HTERT RPE-1 (cell line): ENCODE data around the gene EDEM3.
"Not testable (repeated sequence)": the region's sequence is repeated elsewhere in the genome, so short reads cannot be mapped to it uniquely, and the experiment has no call there.

ENCODE experiments used
- in situ Hi-C: fragments of 300-500 bp; cut with MboI; formaldehyde crosslinking; loops from 4 replicates; pipeline ENCODE4 v1.14.3; 2020; ENCODE audit warnings: low sequenced_read_pairs

EDEM3 gene, protein sequence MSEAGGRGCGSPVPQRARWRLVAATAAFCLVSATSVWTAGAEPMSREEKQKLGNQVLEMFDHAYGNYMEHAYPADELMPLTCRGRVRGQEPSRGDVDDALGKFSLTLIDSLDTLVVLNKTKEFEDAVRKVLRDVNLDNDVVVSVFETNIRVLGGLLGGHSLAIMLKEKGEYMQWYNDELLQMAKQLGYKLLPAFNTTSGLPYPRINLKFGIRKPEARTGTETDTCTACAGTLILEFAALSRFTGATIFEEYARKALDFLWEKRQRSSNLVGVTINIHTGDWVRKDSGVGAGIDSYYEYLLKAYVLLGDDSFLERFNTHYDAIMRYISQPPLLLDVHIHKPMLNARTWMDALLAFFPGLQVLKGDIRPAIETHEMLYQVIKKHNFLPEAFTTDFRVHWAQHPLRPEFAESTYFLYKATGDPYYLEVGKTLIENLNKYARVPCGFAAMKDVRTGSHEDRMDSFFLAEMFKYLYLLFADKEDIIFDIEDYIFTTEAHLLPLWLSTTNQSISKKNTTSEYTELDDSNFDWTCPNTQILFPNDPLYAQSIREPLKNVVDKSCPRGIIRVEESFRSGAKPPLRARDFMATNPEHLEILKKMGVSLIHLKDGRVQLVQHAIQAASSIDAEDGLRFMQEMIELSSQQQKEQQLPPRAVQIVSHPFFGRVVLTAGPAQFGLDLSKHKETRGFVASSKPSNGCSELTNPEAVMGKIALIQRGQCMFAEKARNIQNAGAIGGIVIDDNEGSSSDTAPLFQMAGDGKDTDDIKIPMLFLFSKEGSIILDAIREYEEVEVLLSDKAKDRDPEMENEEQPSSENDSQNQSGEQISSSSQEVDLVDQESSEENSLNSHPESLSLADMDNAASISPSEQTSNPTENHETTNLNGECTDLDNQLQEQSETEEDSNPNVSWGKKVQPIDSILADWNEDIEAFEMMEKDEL

GRCh38 chr1:184754476-184755225 lies at the start of gene EDEM3:
Gene EDEM3 (minus strand): TSS chr1:184754858. CDS start chr1:184754646, 212 bp downstream.
- in situ Hi-C loops: no loop called here

DNA sequence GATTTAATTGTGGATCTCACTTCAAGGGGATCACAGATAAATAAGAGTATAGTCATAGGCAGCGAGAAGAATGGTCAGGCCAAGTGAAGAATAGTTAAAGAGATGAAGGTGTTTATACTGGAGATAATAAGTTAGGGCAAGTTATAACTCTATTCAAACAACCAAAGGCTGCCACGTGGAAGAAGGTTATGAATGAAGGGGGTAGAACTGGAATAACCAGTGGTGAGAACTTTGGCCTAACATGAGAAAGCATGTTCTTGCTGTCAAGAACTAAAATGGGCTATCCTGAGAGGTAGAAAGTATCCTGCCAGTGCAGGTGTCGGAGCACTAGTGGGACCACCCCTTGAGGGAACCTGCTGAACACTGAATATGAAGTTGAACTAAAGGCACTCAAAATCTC lies 49.6 kb upstream of the EDEM3 start:
- in situ Hi-C loops: loop anchor here (25.0 kb wide), 1 partner anchor 183 kb away; no protein-coding TSS in a partner anchor

- in situ Hi-C loops: loop anchor here (25.0 kb wide), 1 partner anchor 184 kb away; no protein-coding TSS in a partner anchor
Measured at GRCh38 chr1:184803180-184803492, 48.5 kb upstream of the EDEM3 start.

DNA sequence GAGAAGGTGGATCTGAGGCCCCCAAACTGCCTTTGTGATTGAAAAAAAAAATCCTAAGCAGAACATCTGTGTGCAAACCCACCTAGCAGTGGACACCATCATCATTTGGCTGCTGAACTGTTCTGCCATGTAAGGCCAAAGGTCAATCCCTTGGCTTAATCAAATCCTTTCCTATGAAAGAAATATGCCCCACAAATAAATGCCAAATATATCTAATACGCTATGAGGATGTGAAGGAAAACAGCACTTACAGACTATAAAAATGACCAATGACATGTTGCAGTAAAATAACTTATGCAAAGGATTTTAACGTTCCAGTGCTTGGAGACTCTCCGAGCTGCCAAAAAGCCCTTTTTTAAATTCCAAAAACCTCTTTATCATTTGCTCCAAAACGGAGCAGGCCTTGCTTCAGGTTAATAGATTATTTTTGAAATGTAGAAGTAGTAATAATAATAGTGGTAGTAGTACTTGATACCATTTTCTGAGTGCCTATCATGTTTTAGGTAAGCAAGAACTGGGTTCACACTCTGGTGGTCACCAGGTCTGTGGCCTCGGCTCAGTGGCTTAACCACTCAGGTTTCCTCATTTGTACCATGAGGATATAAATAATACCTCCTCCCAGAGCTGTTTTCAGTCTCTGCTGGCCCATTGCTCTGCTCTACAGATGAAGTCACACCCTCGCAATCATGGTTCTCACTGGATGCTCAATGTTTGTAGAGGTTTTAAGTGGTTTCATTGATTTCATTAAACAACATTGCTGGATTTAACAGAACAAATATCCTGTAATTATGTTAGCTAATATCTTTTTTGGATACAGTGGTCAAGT lies 47.9 kb upstream of the EDEM3 start:
- in situ Hi-C loops: loop anchor here (25.0 kb wide), 1 partner anchor 185 kb away; no protein-coding TSS in a partner anchor

GRCh38 chr1:184801503-184801902 lies 46.8 kb upstream of the EDEM3 start:
- in situ Hi-C loops: loop anchor here (25.0 kb wide), 1 partner anchor 186 kb away; no protein-coding TSS in a partner anchor

- in situ Hi-C loops: loop anchor here (25.0 kb wide), 1 partner anchor 186 kb away; no protein-coding TSS in a partner anchor
Measured at GRCh38 chr1:184800876-184801275, 46.2 kb upstream of the EDEM3 start.

- in situ Hi-C loops: no loop called here
Measured at GRCh38 chr1:184793967-184794366, 39.3 kb upstream of the EDEM3 start.

- in situ Hi-C loops: no loop called here
Measured at GRCh38 chr1:184792450-184792969, 37.9 kb upstream of the EDEM3 start.

DNA sequence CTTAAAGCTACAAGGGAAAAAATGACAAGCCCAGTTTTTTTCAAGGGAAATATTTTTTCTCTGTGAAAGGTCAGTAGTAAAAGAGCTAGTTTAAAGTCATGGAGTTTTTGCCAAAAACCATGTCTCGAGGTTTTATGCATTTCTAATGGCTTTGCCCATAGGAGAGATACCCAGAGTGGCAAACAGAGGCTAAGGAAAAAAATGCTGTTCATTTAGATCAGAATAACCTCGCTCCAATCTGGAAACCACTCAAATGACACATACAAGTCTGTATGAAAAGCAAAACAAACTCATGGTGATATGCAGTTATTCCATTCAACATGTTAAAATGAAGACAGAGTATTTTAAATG lies 36.9 kb upstream of the EDEM3 start:
- in situ Hi-C loops: no loop called here

GRCh38 chr1:184790642-184791549 lies 36.2 kb upstream of the EDEM3 start:
- in situ Hi-C loops: no loop called here

- in situ Hi-C loops: no loop called here
Measured at GRCh38 chr1:184789884-184790283, 35.2 kb upstream of the EDEM3 start.

DNA sequence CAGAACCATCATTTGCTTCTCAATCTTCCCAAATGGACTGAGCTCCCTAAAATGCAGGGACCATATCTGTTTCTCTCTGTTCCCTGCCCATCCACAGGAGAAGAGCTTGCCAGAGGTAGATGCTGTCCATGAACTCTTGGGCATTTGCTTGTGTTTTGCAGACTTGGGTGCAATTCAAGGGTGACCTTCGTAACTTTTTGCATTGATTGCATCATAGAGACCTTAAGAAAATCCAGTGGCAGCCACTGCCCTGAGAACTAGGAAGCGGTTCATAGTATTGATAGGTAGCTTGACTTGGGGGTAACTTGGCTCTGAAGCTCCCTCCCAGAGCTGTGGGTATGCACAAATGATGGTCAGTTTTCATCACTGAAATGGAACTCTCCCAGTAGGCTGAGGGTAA lies 34.3 kb upstream of the EDEM3 start:
- in situ Hi-C loops: no loop called here

DNA sequence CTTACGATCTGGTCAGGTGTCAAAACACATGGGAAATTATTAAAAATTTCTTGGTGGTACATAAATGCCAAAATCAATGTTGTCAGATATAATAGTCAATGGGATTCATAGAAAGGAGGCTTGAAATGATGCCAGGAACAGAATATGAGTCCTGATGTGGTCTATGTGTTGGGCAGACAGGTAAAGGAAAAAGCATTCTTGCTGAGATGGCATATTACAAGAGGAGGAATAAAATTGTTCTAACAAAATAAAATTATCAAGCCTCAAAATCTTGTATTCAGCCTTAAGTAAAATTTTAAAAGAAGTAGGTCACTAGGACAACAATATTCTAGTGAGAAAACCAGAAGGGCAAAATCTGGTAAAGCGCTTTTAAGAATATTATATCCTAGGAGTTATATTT lies 30.9 kb upstream of the EDEM3 start:
- in situ Hi-C loops: no loop called here

DNA sequence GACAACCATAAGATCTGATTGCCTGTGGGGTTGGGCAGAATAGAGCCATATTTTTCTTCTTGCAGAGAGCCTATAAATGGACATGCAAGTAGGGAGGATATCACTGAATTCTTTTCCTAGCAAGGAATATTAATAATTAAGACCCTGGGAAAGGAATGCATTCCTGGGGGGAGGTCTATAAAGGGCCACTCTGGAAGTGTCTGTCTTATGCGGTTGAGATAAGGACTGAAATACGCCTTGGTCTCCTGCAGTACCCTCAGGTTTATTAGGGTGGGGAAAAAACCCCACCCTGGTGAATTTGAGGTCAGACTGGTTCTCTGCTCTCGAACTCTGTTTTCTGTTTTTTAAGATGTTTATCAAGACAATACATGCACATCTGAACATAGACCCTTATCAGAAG lies 29.1 kb upstream of the EDEM3 start:
- in situ Hi-C loops: not testable (repeated sequence)

- in situ Hi-C loops: no loop called here
Measured at GRCh38 chr1:184781941-184782340, 27.3 kb upstream of the EDEM3 start.

DNA sequence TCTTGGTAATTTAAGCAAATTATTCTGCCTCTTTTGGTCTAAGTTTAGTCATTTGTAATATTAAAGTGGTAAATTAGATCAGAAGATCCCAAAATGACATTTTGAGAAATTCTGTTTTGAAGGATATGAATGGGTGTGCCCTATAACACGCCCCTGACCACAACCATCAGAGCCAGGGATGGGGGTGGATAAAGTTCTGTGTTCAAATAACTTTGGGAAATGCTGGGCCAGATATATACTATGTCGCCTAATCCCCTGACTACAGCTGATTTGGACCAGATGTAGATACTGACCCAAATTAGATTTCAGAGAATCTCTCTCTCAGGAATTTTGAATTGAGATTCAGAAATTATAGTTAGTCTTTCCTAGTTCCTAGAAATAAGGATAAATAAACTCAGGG lies 21.2 kb upstream of the EDEM3 start:
- in situ Hi-C loops: no loop called here

DNA sequence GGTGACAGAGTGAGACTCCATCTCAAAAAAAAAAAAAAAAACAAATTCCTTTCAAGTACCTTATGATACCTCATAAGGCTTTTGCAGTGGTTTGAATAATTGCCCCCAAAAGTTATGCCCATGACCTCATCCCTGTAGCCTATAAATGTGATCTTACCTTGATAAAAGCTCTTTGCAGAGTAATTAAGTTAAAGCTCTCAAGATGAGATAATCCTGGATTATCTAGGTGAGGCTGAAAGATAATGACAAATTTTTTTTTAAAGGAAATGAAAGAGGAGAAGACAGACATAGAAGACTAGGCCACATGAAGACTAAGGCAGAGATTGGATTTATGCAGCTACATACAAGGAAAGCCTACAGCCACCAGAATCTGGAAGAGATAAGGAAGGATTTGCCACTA lies 20.7 kb upstream of the EDEM3 start:
- in situ Hi-C loops: no loop called here

- in situ Hi-C loops: no loop called here
Measured at GRCh38 chr1:184773762-184774320, 19.2 kb upstream of the EDEM3 start.
